GM21717 (cell line): ENCODE measurements around the gene MUC22.
"Not testable (repeated sequence)": the region's sequence is repeated elsewhere in the genome, so short reads cannot be mapped to it uniquely, and the experiment has no call there.

Experiments used
- ATAC-seq: cut with Tn5 transposase; IDR thresholded peaks from one replicate; pipeline ENCODE4 v1.9.1; 2021; ENCODE audit warnings: mild to moderate bottlenecking, moderate library complexity; ENCODE audit not compliant: unreplicated experiment

The MUC22 gene

GRCh38 chr6:31010393-31011060, at the start of gene MUC22:
Gene MUC22, plus strand, starts transcription at chr6:31010474. Its CDS starts 233 bp downstream, at chr6:31010707.
- no peak for ATAC-seq

GRCh38 chr6:30960907-30961673, 49.2 kb upstream of the MUC22 start:
- ATAC-seq = no peak

GRCh38 chr6:30962716-30963115, 47.6 kb upstream of the MUC22 start:
- no peak for ATAC-seq

GRCh38 chr6:30963641-30964040, 46.6 kb upstream of the MUC22 start:
- no peak for ATAC-seq

GRCh38 chr6:30964075-30964474, 46.2 kb upstream of the MUC22 start:
- ATAC-seq = no peak

- no peak for ATAC-seq
Observed at GRCh38 chr6:30965140-30965601, 45.1 kb upstream of the MUC22 start.

- ATAC-seq = no peak
Observed at GRCh38 chr6:30966154-30966553, 44.1 kb upstream of the MUC22 start.

- not testable (repeated sequence) for ATAC-seq
Observed at GRCh38 chr6:30969171-30969570, 41.1 kb upstream of the MUC22 start.

- no peak for ATAC-seq
Observed at GRCh38 chr6:30970946-30971345, 39.3 kb upstream of the MUC22 start.

GRCh38 chr6:30972816-30973215, 37.5 kb upstream of the MUC22 start:
- ATAC-seq = no peak

GRCh38 chr6:30974490-30975252, 35.6 kb upstream of the MUC22 start:
- ATAC-seq = no peak

GRCh38 chr6:30979141-30979540, 31.1 kb upstream of the MUC22 start:
- ATAC-seq = no peak

- no peak for ATAC-seq
Observed at GRCh38 chr6:30979690-30980089, 30.6 kb upstream of the MUC22 start.

GRCh38 chr6:30981942-30982772, 28.1 kb upstream of the MUC22 start:
- ATAC-seq = no peak

GRCh38 chr6:30983439-30983838, 26.8 kb upstream of the MUC22 start, which contains the start of gene MUC21:
Gene MUC21, plus strand, starts transcription at chr6:30983718. Its CDS starts 241 bp downstream, at chr6:30983959.
- no peak for ATAC-seq

- ATAC-seq = no peak
Observed at GRCh38 chr6:30985490-30985889, 24.8 kb upstream of the MUC22 start.

- no peak for ATAC-seq
Observed at GRCh38 chr6:30987304-30987703, 23.0 kb upstream of the MUC22 start.

- ATAC-seq = no peak
Observed at GRCh38 chr6:30988209-30988825, 22.0 kb upstream of the MUC22 start.

GRCh38 chr6:30990422-30991086, 19.7 kb upstream of the MUC22 start:
- ATAC-seq = no peak

- no peak for ATAC-seq
Observed at GRCh38 chr6:30991891-30992290, 18.4 kb upstream of the MUC22 start.
